Hepatocyte (in vitro differentiated cells): ENCODE data around the gene SLC6A8.
"Not testable (repeated sequence)": the region's sequence is repeated elsewhere in the genome, so short reads cannot be mapped to it uniquely, and the experiment has no call there.

ENCODE experiments used
- CTCF ChIP-seq: fragments of 200-600 bp; sonication (generic); IDR thresholded peaks from 2 replicates; pipeline ENCODE4 v1.5.1; 2016; ENCODE audit warnings: antibody characterized with exemption, mild to moderate bottlenecking; ENCODE audit not compliant: poor library complexity
- EZH2 ChIP-seq: fragments of 200-600 bp; sonication (generic); IDR thresholded peaks from 2 replicates; pipeline ENCODE4 v1.6.1; 2016; ENCODE audit warnings: antibody characterized with exemption, mild to moderate bottlenecking, borderline replicate concordance
- EZH2phosphoT487 ChIP-seq: fragments of 200-600 bp; sonication (generic); IDR thresholded peaks from one replicate; pipeline ENCODE4 v1.6.1; 2018; ENCODE audit warnings: antibody characterized with exemption, mild to moderate bottlenecking, low read depth, moderate library complexity; ENCODE audit not compliant: unreplicated experiment, severe bottlenecking

DNA sequence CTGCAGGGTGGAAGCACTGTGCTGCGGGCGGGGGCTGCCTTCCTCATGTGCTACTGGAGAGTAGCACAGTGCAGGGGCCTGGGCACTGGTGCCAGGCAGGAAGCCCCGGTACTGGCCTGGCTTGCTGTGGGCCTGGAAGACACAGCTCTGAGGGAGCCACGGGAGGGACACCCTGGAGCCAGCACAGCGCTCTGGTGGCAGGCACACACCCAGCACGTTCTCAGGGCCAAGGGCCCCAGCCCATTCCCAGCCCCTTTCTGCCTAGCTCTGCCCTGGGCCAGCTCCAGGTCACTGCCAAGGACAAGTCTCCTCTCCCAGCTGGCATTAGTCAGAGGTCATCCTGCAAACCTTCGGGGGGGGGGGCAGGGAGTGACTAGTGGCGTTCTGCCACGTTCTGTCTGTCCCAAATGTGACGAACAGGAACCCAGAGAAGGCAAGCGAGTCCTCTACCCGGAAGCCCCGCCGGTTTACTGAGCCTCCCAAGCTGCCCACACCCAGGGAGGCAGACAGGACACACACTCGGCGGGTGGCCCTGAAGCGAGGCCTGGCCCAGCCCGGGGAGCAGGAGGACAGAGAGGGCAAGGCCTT is 12.2 kb downstream of the SLC6A8 start:
- TF ChIP-seq CTCF, EZH2, EZH2phosphoT487: not testable (repeated sequence)
